Adipocyte (in vitro differentiated cells): ENCODE data around the gene ABCA3.

Experiments
- DNase-seq: peaks from one replicate; pipeline ENCODE4 v3.0.0-alpha.2; 2015; ENCODE audit warnings: low read depth
- H3K27me3 ChIP-seq: replicated peaks from 2 replicates; pipeline ENCODE4 v1.7.0; 2013; ENCODE audit warnings: mild to moderate bottlenecking, low read length, moderate library complexity; ENCODE audit not compliant: control insufficient read depth, insufficient read depth
- H3K36me3 ChIP-seq: 2 replicates; pipeline ENCODE4 v1.7.0; 2013; ENCODE audit warnings: low read length, mild to moderate bottlenecking, moderate library complexity; ENCODE audit not compliant: control insufficient read depth, insufficient read depth, severe bottlenecking
- H3K4me1 ChIP-seq: 2 replicates; pipeline ENCODE4 v1.7.0; 2013; ENCODE audit warnings: mild to moderate bottlenecking, low read length, moderate library complexity; ENCODE audit not compliant: control insufficient read depth, insufficient read depth
- H3K4me3 ChIP-seq: 2 replicates; pipeline ENCODE4 v1.7.0; 2013; ENCODE audit warnings: mild to moderate bottlenecking, low read length, moderate library complexity
- H3K9ac ChIP-seq: 2 replicates; pipeline ENCODE4 v1.7.0; 2013; ENCODE audit warnings: mild to moderate bottlenecking, low read length, moderate library complexity
- H3K9me3 ChIP-seq: 2 replicates; pipeline ENCODE4 v1.7.0; 2013; ENCODE audit warnings: mild to moderate bottlenecking, low read length, moderate library complexity; ENCODE audit not compliant: control insufficient read depth

The ABCA3 gene

GRCh38 chr16:2229632-2230250, 110.8 kb downstream of the ABCA3 start:
- peaks cover 53% of the 10 kb centered on the region for H3K36me3 ChIP-seq
- no peaks in the 10 kb centered on the region for H3K27me3 ChIP-seq
- H3K4me3 ChIP-seq, result no peak overlapping the region
- no peak overlapping the region for H3K9ac ChIP-seq
- no peaks in the 10 kb centered on the region for H3K9me3 ChIP-seq
- DNase-seq, result no peak
- peaks cover 6% of the 10 kb centered on the region for H3K4me1 ChIP-seq

DNA sequence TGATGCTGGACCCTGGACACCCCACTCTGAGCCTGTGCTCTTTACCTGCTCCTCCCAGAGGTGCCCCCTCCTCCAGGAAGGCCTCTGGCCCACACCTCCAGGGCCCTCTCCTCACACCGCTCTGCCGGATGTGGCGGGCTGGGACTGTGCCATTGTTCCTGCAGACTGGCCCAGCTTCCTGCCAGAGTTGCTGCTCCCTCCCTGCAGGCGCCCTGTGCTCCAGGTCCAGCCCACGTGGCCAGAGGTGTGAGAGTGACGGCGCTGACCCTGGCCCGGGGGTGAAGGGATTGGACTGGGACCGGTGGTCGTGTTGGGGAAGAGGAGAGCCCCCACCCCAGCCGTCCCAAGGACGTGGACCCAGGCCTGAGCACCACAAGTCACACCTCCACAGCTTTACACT, 111.4 kb downstream of the ABCA3 start:
- peaks cover 12% of the 10 kb centered on the region for H3K4me1 ChIP-seq
- no peak overlapping the region for H3K9ac ChIP-seq
- H3K27me3 ChIP-seq, result no peaks in the 10 kb centered on the region
- H3K9me3 ChIP-seq, result no peaks in the 10 kb centered on the region
- H3K4me3 ChIP-seq, result no peak overlapping the region
- peaks cover 49% of the 10 kb centered on the region for H3K36me3 ChIP-seq
- no peak for DNase-seq

GRCh38 chr16:2228161-2228824, 112.2 kb downstream of the ABCA3 start:
- Histone ChIP-seq H3K4me1 (peaks cover 12% of the 10 kb centered on the region), H3K36me3 (peaks cover 41% of the 10 kb centered on the region), H3K27me3 (no peaks in the 10 kb centered on the region), H3K9ac (no peak overlapping the region), H3K4me3 (no peak overlapping the region), H3K9me3 (no peaks in the 10 kb centered on the region)
- no peak for DNase-seq

GRCh38 chr16:2226918-2227317, 113.6 kb downstream of the ABCA3 start:
- H3K9ac ChIP-seq, result no peak overlapping the region
- H3K27me3 ChIP-seq, result no peaks in the 10 kb centered on the region
- peaks cover 12% of the 10 kb centered on the region for H3K4me1 ChIP-seq
- H3K9me3 ChIP-seq, result no peaks in the 10 kb centered on the region
- peaks cover 28% of the 10 kb centered on the region for H3K36me3 ChIP-seq
- no peak for DNase-seq
- no peak overlapping the region for H3K4me3 ChIP-seq

DNA sequence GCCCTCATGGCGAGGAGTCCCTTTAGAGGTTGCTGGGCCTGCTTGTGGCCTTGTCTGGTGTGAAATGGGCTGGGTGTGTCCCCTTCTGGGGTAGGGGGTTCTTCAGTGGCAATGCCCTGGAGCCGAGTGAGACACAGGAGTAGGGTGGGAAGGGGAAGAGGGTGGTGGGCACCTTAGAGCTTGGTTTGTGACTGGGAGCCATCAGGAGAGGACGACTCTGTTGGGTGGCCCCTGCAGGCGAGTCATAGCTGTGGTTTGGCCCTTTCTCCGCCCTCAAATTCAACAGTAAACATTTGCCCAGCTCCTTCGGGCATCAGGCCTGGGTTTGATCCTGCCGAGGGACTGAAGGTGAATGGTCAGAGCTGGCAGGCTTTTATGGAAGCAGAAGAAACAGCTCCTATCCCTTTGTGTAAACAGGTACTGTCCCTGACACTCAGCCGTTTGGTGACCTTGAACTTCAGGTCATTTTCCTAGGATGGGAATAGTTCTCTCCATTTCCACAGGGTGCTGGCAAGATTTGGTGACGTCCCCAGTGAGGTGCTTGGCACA, 114.2 kb downstream of the ABCA3 start:
- DNase-seq, result no peak
- no peaks in the 10 kb centered on the region for H3K27me3 ChIP-seq
- H3K4me3 ChIP-seq, result no peak overlapping the region
- peaks cover 22% of the 10 kb centered on the region for H3K36me3 ChIP-seq
- peaks cover 12% of the 10 kb centered on the region for H3K4me1 ChIP-seq
- no peak overlapping the region for H3K9ac ChIP-seq
- no peaks in the 10 kb centered on the region for H3K9me3 ChIP-seq
